Camera-type eye (tissue), 1 donor: ENCODE measurements around the gene VDR. TPM values are rescaled to one million over a fixed set of nuclear protein-coding genes. Genes with fewer than 3 reads are reported as not detected.

Experiments
- total RNA-seq: library from RNA; depleted of rRNA; stranded (reverse); fragments of >200 nt; gene quantifications from one replicate; pipeline ENCODE4 v1.2.3, GENCODE V29; 2014

Gene VDR
- total RNA-seq = 0.88 TPM

GRCh38 chr12:47904713-47905709 is at the start of gene VDR:
TSS of gene VDR (minus strand) at chr12:47904994. CDS start at chr12:47879113, 25,881 bp downstream.

GRCh38 chr12:47819896-47820630 is 84.7 kb downstream of the VDR start, which contains the start of gene HDAC7:
TSS of gene HDAC7 (minus strand) at chr12:47819903. CDS start at chr12:47819785, 118 bp downstream.

Other genes starting within 250 kb of the VDR start
- 29.0 TPM for gene RPAP3, start 199.0 kb downstream of the VDR start, total RNA-seq
- 1.4 TPM for gene ENDOU, start 179.5 kb downstream of the VDR start, total RNA-seq
- 13.6 TPM for gene RAPGEF3, start 146.1 kb downstream of the VDR start, total RNA-seq
- gene SLC48A1, start 131.8 kb downstream of the VDR start, total RNA-seq = 17.2 TPM
- gene HDAC7, start 85.1 kb downstream of the VDR start, total RNA-seq = 35.2 TPM
- 108 TPM for gene TMEM106C, start 58.6 kb upstream of the VDR start, total RNA-seq
- gene COL2A1, start 99.5 kb upstream of the VDR start, total RNA-seq = 150 TPM
- 30.0 TPM for gene SENP1, start 201.1 kb upstream of the VDR start, total RNA-seq
- gene PFKM, start 214.4 kb upstream of the VDR start, total RNA-seq = 135 TPM